GOT3 (cell line): ENCODE data around the gene BUB3.

ENCODE experiments used
- DNase-seq: peaks from one replicate; lab custom pipeline; 2025; ENCODE audit warnings: mixed read lengths; lab: John Stamatoyannopoulos, UW

BUB3 gene

DNA sequence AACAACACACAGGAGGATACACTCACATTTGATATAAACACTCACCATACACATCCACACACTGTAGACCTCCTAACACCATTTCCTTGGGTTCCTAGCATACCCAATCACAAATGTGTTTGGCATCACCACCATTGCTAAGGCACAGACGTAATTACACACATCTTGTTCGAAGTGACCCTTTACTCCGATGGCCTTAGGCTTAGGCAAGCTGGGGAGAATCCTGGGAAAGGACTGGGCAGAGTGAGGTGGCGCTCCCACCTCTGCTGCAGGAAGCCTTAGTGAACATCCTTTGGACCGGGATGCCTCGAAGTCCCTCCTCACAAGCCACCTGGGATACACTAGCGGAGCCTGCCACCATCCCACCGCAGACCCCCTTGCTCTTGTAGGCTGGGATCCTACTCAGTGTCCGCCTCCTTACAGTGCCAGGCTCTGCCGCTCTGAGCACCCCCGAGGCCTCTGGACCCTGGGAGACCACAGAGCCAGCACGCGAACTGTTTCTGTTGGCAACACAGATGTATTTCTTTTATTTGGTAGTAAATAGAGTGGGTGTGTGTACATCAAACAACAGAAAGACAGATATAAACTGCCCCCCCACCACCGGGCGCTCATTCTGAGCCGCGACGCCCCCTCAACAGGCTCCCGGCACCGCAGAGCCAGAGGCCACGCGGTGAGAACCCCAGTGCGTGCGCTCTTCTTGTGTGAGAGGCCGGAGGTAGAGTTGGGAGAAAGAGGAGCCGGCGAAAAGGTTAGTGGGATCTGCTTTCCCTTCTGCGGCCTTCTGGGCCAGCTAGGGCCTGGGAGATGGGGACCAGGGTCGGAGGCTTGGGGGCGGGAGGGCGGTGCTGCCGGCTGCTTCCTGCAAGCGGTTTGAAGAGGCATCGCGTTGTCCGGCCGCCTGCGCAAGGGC lies 12.2 kb upstream of the BUB3 start:
- no peak for DNase-seq

DNA sequence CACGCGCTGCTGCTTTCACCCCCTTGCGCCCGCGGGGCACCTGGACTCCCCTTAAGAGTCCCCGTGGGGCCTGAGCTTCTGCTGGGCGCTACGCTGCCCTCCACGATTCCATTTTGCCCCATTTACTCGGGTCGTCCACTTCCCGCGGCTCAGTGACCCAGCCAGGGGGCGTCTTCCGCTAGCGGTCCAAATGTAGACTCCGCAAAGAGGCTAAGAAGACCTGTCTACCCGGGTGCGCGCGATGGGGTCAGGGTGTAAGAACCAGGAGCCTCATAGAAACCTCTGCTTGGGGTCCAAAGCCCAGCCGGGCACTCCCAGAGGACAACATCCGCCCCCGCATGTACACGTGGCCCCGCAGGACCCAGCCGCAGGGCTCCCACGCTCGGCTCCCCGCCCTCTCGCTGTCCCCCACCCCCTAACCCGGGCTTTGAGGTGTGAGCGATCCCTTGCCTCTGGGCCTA lies 11.5 kb upstream of the BUB3 start:
- DNase-seq, result no peak

DNA sequence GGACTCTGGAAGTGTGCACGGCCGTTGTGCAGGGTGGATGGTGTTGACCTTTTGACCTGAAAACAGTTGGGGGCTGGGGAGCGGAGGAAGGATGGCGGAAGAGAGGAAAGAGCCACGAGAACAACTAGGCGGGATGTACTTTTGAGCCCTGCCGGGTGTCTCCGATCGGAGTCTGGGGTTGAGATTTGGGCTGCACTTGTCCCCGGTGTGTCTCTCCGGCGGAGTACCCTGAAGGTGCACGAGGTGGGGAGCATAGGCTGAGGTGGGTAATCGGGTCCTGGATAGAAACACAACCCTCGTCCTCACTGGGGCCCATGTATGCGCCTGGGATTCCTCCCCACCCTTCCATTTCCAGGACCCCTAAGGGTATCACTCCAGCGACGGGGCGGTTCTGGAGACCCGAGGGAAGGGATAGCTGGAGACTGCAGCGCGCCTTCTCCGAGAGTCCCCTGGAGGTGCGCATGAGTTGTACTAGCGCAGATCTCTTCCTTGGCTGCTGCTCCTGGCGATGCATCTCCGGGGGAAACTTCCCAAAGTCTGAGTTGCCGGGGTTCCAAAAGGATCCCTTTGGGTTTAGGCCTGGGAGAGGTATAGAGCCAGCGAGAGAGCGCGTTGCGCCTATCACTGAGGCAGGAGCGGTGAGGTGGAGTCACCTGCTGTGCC lies 10.9 kb upstream of the BUB3 start:
- DNase-seq, result no peak

DNA sequence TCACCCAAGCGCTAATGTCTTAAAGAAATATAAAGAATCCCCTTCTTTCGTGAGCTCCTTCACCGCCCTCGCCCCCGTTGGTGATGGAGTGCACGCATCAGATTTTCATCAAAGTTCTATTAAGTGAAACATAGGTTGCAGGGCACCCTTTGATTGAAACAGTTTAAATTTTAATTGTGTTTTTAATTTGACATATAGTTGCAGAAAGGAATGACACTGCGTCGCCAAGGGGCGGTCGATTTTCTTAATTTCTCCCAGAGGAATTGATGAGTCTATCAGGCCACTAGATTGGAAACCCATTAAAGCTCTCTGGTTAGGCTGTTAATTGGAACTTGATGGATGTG lies 10.4 kb upstream of the BUB3 start:
- no peak for DNase-seq

DNA sequence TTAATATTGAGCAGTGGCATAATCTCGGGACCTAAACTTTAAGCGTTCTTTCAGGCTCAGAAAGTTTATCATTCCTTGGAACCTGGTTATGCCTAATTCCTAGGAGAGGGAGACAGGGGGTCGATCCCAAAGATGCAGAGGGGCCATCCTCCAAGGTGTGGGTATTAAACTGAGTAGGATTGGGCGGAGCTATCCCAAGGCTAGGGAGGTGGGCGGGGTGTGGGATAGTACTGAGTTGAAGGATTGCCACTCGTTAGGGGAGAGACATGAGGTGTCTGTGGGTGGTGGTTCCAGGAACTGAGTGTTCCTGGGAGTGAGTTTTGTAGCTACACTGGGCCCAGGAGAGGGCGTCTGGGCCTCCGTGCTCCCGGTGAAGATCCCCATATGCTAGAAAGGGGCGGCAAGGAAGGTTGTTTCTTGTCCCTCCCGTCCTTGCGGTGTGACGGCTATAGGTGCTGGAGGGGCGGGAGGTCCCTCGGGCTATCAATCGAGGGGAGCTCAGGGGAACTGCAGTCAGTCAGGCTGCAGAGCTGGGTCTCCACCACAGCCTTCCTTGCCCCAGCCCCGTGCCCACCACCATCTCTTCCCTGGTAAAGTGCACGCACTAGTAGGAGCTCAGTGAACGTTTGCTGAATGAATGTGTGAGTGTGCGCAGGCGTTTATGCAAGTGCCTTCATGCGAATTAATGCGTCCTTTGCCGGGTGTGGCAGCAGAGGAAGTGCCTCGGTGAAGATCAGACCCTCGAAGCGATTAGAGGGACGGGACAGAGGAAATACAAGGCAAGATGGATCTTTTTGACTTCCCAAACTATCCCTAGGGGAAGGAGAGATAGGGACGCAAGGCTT lies 9.3 kb upstream of the BUB3 start:
- no peak for DNase-seq

DNA sequence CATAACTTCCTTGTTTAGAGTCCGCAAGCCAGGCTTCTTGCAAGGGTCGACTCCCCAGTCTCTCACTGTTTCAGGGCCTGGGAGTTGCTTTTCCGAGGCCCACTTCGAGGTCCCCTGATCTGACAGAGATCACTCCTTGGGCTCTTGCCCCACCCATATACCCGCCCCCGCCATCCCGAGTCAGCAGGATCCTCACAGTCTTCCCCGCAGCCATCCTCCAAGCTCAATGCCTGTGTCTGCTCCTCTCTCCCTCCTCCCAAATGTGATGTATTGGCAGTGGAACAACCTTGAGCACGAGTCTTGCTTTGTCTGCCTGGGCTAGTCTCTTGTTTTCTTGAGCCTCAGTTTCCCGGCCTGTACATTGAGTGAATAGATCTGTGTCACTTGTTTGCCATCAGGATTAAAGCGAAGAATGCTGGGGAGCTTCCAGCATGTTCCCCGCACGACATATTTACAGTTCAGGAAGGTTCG lies 8.6 kb upstream of the BUB3 start:
- DNase-seq, result no peak

DNA sequence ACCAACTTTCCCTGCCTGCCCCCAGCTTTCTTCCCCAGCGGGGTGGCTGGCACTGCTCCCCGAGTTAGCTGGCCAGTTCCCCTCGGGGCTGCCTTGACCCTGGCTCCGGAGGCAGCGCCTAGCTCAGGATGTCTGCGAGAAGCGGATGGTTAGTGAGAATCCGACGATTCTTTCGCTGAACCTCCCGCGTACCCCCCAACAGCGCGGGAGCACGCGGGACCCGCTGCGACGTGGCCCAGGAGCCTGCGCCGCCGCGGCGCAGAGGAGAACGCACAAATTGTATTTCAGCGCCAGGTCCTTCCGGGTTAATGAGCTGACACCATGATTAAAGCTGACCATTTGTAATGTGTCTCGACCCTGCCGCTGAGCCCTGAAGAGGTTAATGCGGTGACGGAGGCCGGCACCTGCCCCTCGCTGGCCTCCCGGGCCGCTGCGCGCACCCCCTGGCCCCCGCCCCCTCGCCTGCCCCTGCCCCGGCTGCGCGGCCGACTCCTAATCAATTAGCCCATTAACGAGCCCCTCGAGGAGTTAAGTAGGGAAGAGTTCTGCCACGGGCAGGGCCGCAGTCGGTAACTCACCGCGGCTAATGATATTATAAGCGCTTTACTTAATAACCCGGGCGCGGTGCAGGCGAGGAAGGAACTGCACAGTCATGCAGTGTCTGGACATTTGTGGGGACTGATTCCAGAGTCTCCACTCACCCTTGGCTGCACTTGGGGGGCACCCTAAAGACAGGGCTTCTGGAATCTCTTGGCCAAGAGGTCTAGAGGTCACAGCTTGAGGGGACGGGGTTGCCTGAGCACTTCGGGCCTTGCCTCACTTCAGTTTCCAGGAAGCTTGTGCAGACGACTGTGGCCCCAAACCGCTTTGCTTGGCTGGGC lies 7.9 kb upstream of the BUB3 start:
- no peak for DNase-seq

DNA sequence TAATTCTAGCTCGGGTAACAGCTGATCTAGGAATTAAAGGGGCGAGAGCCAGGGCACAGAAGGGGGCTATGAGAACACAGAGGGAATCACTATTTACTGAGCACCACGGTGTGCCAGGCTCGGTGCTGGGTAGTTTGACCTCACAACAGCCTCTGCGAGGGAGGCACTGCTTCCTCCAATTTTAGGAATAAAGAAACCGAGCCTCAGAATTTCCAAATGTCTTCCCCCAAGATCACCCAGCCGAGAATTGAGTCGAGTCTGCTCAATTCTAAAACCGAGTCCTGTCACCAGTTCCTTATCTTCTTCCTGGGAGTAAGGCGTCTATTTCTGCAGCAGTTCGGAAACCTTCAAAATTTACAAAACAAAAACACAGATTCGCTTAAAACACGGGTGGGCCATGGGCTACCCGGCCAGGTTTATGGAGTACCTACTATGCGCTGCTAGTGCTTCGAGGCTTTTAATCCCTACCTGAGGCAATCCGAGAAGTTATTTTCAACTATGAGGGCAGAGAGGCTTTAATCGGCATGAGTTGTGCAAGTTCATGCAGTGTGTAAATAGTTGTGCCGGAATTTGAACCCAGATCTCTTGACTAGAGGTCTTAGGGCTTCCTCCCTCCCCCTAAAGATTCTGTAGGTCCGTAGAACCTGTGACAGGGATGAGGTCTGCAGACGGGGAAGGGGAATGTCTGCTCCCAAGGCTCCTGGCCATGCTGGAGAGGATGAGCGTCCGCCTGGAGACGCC lies 7.1 kb upstream of the BUB3 start:
- no peak for DNase-seq

DNA sequence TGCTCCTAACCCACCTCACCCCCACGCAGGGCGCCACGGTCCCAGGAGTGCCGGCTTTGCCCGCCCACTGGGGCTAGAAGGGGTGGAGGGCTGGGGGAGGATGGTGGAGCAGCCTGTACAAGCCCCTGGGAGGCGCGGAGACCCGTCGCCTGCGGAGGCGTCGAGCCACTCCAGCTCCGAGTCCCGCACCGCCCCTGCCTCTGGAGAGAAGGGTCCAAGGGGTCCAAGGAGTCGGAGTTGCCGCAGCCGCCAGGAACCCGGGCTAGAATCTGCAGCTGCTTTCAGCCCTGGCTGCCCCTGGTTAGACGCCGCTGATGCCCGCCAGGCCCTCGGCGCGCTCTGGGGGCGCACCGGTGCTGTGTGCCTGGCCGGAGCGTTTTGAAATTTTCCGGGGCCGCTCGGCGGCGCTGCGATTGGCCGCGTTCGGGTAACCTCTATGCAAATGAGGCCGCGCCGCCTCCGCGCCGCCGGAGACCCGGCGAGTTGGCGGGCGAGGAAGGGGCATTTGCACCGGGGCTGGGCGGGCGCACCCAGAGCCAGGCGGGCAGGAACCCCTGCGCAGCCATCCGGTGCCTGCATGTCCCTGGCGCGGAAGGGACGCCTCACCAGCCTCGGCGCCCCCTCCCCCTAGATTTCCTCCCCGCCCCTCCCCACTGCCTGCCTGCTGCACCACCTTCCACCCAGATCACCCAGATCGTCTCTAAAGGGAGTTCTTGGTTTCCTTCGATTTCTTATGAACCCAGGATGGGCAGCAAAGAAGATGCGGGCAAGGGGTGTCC lies 6.4 kb upstream of the BUB3 start, which contains the start of gene HMX2:
Gene HMX2, plus strand, starts transcription at position 502 of the 779 bp plus-strand sequence. Its CDS starts 243 bp downstream, at position 745.
- no peak for DNase-seq

DNA sequence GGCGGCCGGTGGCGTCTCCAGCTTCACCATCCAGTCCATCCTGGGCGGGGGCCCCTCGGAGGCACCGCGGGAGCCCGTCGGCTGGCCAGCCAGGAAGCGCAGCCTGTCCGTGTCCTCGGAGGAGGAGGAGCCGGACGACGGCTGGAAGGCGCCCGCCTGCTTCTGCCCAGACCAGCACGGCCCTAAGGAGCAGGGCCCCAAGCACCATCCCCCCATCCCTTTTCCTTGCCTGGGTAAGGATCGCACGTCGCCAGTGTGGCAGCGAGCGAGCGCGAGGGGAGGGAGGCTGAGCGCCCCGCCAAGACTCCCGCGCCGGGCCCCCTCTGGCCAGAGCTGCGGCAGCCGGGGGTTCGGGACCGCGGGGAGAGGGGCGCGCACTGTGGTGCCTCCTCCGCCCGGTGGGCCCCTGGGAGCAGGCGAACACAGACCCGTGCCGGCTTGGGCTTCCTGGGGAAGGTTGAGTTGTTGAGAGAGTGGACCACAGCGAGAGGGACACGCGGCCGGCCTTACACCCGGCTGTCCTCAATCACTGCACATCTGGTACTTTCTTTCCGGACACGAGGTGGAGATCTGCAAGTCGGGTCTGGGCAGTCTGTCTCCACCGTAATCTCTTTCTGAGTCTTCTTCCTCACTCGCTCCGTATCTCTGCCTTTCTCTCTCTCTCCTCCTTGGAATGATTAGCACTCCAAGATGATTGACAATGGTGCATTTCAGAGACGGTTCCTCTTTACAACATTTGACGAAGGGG lies 5.6 kb upstream of the BUB3 start:
- DNase-seq, result no peak

DNA sequence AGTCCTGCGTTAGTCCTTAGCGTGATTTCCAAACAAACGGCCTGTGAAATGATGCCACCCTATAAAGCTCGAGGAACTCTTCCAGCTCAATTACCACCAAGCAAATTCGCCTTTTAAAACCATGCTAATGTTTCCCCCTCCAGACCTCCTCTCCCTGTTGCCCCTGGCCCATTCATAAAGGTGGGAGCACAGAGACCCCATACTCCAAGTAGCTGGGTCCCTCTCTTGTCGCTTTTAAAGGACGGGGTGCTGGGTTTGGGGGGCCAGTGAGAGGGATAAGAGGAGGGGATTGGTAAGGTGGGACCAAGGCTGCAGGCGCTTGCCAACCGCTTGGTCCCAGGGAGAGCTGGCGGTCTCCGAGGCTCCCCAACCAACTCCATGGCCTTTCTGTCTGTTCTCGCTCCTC lies 5.0 kb upstream of the BUB3 start:
- DNase-seq, result no peak

DNA sequence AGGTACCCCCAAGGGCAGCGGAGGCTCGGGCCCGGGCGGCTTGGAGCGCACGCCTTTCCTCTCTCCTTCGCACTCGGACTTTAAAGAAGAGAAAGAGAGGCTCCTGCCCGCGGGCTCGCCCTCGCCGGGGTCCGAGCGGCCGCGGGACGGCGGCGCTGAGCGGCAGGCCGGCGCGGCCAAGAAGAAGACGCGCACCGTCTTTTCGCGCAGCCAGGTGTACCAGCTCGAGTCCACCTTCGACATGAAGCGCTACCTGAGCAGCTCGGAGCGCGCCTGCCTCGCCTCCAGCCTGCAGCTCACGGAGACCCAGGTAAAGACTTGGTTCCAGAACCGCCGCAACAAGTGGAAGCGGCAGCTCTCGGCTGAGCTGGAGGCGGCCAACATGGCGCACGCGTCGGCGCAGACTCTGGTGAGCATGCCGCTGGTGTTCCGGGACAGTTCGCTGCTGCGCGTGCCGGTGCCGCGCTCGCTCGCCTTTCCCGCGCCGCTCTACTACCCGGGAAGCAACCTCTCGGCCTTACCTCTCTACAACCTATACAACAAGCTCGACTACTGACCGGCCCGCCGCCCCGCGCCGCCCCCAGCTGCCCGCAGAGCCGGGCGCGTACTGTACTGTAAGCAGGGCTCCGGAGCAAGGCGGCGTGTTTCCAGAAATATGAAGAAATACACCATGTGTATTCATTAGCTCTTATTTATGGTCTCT lies 4.5 kb upstream of the BUB3 start:
- DNase-seq, result no peak

DNA sequence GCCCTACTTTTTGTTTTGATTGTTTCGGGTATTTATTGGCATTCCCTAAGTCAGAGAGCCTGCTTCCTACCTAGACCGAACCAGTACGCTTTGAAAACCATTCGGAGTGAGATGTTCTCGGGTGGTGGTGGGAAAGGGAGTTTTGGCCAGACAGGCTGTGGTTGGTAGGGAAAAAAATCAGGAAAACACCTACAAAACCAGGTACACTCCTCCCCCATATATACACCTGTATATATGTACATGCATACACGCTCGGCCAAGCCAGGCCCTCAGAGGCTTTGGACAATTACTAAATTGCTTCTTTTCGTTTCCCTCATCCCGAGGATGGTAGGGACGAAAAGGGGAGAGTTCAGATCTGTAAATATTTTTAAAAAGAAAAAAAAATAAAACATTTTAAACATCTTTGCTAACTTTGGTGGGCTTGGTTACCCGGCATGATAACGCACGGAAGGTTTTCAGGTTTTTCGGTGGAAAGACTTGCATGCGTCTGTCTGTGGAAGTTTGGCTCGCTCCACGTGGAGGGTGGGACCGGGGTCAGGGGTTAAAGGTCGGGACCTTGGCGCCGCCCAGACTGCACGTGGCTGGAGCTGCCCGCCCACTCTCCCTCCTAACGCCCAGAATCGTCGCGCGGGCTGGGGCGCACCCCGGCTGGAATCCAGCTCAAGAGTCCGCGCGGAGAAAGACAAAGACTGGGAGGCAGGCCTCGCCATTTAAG lies 3.8 kb upstream of the BUB3 start:
- no peak for DNase-seq

DNA sequence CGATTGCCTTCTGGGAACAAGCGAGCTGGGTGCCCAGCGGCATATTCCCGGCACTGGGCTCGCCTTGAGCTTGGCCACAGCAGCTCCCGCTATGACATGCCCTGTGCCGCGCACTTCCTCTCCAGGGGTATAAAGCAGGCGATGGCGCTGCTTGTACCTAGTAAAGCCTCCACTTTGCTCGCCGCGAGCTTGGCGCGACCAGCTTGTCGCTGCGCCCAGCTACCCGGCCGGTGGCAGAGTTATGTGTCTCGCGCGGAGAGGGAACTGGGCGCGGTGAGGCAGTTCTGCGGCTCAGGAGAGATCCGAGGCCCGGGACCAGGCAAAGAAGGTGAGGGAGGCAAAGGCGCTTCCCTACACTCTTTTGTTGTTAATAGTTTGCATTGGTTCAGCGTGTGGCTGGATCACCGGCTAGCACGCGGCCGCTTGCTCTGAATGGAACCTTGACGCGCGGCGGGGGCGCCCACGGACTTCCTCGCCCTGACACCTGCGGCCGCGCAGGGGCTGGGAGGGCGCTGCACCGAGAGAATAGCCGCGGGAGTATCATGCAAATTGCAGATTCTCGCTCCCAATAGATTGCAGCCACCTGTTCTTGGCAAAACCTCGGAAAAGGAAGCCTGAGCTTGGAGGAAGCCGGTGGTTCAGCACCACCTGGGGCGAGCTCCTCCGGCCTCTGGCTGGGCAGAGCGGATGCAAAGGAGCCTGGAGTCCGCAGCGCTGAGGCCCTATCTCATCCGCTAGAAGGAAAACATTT lies 3.0 kb upstream of the BUB3 start:
- DNase-seq, result no peak

DNA sequence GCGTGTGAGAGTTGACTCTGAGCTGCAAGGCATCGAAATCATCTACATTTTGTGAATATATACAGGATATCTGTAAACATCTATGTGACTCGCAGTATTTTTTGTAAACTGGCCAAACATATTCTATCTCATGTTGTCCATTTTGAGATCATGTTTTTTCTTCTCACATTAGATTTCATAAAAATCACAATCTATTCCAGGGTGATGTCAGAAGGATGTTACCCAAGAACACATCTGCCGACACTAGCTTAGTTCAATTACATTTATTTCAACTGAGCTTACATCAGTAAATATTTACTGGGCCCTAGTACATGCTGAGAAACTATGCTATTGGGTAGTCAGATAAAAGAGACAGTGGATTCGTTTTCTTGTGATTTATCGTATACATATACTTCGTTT lies 2.5 kb upstream of the BUB3 start:
- DNase-seq, result no peak

DNA sequence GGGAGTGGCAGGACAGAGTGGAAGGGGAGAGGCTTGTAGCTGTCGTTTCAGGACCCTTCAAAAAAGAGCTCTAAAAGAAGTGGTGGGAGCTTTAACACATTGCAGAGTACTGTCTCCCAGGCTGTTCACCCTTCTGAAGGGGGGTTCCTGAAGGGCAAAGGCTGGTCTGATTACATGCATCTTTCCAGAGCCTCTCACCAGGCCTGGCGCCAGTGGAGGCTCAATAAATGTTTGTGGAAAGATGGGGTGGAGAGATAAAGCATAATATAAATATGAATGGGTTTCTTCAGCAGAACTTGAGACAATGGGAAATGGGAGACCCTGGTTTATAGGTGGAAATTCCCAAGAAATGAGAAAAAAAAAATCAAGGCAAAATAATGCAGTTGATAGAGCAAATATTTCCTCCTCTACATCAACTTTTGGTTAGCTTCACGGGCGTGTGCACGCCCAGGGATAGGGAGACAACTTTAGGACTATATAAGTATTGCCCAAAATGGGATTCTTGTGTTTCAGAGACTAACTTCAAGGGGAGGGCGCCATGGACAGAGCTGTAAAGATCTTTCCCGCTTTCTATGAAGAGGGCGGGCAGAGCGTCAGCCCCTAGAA lies 613 bp upstream of the BUB3 start:
- DNase-seq, result no peak
